Measurements from ENCODE around the gene AUH. TPM values are rescaled to one million over a fixed set of nuclear protein-coding genes. Genes with fewer than 3 reads are reported as not detected.

The AUH gene
- total and polyA plus RNA-seq, 9 of the 15 experiments (the other 6 are each of a cell fraction or from before 2014, with no cell fraction given), result 3.4 to 29.0 (median 10.1) TPM

DNA sequence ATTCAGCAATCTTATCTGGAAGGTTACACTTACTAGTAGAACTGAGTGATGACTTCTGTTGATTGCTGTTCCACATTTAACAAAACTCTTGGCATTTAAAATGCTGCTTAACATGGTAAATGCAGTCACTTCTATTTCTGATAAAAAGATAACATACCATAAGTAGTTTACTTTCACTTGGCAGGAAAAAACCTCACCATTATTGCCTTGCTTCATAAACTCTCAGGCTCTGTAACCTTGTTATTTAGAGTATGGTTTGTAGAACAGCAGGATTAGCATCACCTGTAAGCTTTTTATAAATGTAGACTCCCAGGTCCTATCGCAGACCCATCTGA, 55.5 kb downstream of the AUH start:
- Histone ChIP-seq H2AFZ (ENCODE audit: low read depth, low read length) (no peak overlapping the region), H3K27me3 (ENCODE audit: control insufficient read depth in 2 of 2, insufficient read depth in 2 of 2, low read length in 2 of 2) (no peaks in the 10 kb centered on the region), H3K9me3 (replicated peaks; ENCODE audit: control insufficient read depth, insufficient read depth, low read depth, low read length) (no peaks in the 10 kb centered on the region), H3K4me2 (ENCODE audit: insufficient read depth, low read length) (no peak overlapping the region), H3K4me3 (no peak overlapping the region), H3K79me2 (ENCODE audit: control insufficient read depth, insufficient read depth, low read length) (no peaks in the 10 kb centered on the region; the same call in 2 of the 3 replicates), H3K4me1 (replicated peaks in 1 of 2; ENCODE audit: control insufficient read depth in 2 of 2, insufficient read depth in 2 of 2, low read length in 2 of 2) (no peaks in the 10 kb centered on the region), H3K27ac (ENCODE audit: extremely low read depth, low read depth, low read length) (no peak overlapping the region), H3K9me1 (ENCODE audit: control insufficient read depth, insufficient read depth, low read length) (no peaks in the 10 kb centered on the region), H3K36me3 (ENCODE audit: control insufficient read depth, insufficient read depth, low read length) (no peaks in the 10 kb centered on the region), H4K20me1 (replicated peaks; ENCODE audit: control insufficient read depth, insufficient read depth, low read length) (no peaks in the 10 kb centered on the region), H3K9ac (ENCODE audit: insufficient read depth in 1 of 2, low read depth in 2 of 2, low read length in 2 of 2) (no peak overlapping the region)
- in situ Hi-C loops (cut with MboI), result no loop called here
- FAIRE-seq (no peak), ATAC-seq (no peak), DNase-seq (ENCODE audit: extremely low read depth in 1 of 4, low spot score in 3 of 4) (no peak)
- 94% methylated on average over 1 of the region's 1 CpG for WGBS (ENCODE audit: insufficient coverage, low coverage, missing lambda C conversion rate)
- no TSS peak for BruUV-seq (replicated peaks)
- TF ChIP-seq, protein P1, sequence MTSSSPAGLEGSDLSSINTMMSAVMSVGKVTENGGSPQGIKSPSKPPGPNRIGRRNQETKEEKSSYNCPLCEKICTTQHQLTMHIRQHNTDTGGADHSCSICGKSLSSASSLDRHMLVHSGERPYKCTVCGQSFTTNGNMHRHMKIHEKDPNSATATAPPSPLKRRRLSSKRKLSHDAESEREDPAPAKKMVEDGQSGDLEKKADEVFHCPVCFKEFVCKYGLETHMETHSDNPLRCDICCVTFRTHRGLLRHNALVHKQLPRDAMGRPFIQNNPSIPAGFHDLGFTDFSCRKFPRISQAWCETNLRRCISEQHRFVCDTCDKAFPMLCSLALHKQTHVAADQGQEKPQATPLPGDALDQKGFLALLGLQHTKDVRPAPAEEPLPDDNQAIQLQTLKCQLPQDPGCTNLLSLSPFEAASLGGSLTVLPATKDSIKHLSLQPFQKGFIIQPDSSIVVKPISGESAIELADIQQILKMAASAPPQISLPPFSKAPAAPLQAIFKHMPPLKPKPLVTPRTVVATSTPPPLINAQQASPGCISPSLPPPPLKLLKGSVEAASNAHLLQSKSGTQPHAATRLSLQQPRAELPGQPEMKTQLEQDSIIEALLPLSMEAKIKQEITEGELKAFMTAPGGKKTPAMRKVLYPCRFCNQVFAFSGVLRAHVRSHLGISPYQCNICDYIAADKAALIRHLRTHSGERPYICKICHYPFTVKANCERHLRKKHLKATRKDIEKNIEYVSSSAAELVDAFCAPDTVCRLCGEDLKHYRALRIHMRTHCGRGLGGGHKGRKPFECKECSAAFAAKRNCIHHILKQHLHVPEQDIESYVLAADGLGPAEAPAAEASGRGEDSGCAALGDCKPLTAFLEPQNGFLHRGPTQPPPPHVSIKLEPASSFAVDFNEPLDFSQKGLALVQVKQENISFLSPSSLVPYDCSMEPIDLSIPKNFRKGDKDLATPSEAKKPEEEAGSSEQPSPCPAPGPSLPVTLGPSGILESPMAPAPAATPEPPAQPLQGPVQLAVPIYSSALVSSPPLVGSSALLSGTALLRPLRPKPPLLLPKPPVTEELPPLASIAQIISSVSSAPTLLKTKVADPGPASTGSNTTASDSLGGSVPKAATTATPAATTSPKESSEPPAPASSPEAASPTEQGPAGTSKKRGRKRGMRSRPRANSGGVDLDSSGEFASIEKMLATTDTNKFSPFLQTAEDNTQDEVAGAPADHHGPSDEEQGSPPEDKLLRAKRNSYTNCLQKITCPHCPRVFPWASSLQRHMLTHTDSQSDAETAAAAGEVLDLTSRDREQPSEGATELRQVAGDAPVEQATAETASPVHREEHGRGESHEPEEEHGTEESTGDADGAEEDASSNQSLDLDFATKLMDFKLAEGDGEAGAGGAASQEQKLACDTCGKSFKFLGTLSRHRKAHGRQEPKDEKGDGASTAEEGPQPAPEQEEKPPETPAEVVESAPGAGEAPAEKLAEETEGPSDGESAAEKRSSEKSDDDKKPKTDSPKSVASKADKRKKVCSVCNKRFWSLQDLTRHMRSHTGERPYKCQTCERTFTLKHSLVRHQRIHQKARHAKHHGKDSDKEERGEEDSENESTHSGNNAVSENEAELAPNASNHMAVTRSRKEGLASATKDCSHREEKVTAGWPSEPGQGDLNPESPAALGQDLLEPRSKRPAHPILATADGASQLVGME (CRISPR knock-in tag; IDR thresholded peaks at IDR 0.05), result no peak
- TF ChIP-seq ZNF778 (CRISPR knock-in tag; IDR thresholded peaks at IDR 0.05) (no peak), TRIM28 (IDR thresholded peaks at IDR 0.05) (no peak), SIRT6 (IDR thresholded peaks at IDR 0.05; ENCODE audit: low read depth, low read length) (no peak), SRSF9 (IDR thresholded peaks at IDR 0.05; ENCODE audit: borderline replicate concordance, low read depth, low read length) (no peak)
- POLR2A ChIA-PET, result no interaction called here
- CTCF ChIA-PET (ENCODE audit: low intra/inter-chr PET ratio), result no interaction called here
- intact Hi-C loops (cut with micrococcal nuclease), result no loop called here

Measured in K562 (cell line).